CD4-positive, alpha-beta memory T cell (primary cell): Measurements from ENCODE around the gene RANBP10. TPM values are rescaled to one million over a fixed set of nuclear protein-coding genes. Genes with fewer than 3 reads are reported as not detected.
A peak's percentile ranks its signal among the peaks of the same experiment; 100 is the strongest.

Experiments used
- CTCF ChIA-PET: fragments of 350-600 bp; sonication (Branson Sonifier 250); formaldehyde crosslinking; loops from one replicate; lab custom pipeline; 2021; ENCODE audit warnings: inconsistent platforms; ENCODE audit not compliant: partially characterized antibody; lab: Charles Lee
- POLR2A ChIA-PET: fragments of 350-600 bp; sonication (Branson Sonifier 250); formaldehyde crosslinking; loops from one replicate; lab custom pipeline; 2021; ENCODE audit not compliant: partially characterized antibody; lab: Charles Lee
- DNase-seq, 5 donors: peaks; one replicate each; pipeline versions ENCODE4 v3.0.0 to v3.0.0-alpha.2; 2020 to 2022; ENCODE audit warnings: mixed read lengths in 1 of 5
- H3K27ac ChIP-seq: one replicate; pipeline ENCODE4 v1.7.0; 2013; ENCODE audit warnings: low read depth, low read length
- H3K27me3 ChIP-seq: 2 replicates; pipeline ENCODE4 v1.7.0; 2013; ENCODE audit warnings: mild to moderate bottlenecking, low read length, moderate library complexity; ENCODE audit not compliant: insufficient read depth
- H3K36me3 ChIP-seq: 2 replicates; pipeline ENCODE4 v1.7.0; 2013; ENCODE audit warnings: mild to moderate bottlenecking, low read length, moderate library complexity; ENCODE audit not compliant: insufficient read depth
- H3K4me1 ChIP-seq: 2 replicates; pipeline ENCODE4 v1.7.0; 2013; ENCODE audit warnings: mild to moderate bottlenecking, low read length, moderate library complexity; ENCODE audit not compliant: insufficient read depth
- H3K4me3 ChIP-seq, 2 donors: one replicate each; pipeline ENCODE4 v1.7.0; 2013; ENCODE audit warnings: low read length in 2 of 2, mild to moderate bottlenecking in 1 of 2
- H3K9me3 ChIP-seq, 2 donors: one replicate each; pipeline ENCODE4 v1.7.0; 2013; ENCODE audit warnings: low read length in 2 of 2, control low read depth in 1 of 2; ENCODE audit not compliant: control insufficient read depth in 1 of 2
- H3K27ac Mint-ChIP-seq, 7 donors: one replicate each; pipeline ENCODE4 v1.8.0; 2020 to 2021; ENCODE audit warnings: mixed read lengths in 7 of 7, mild to moderate bottlenecking in 6 of 7, inconsistent platforms in 3 of 7, moderate library complexity in 3 of 7
- H3K27me3 Mint-ChIP-seq, 2 donors: one replicate each; pipeline ENCODE4 v1.8.0; 2020 to 2021; ENCODE audit warnings: mixed read lengths in 2 of 2
- H3K36me3 Mint-ChIP-seq, 2 donors: one replicate each; pipeline ENCODE4 v1.8.0; 2020 to 2021; ENCODE audit warnings: mixed read lengths in 2 of 2, inconsistent platforms in 1 of 2, mild to moderate bottlenecking in 1 of 2
- H3K4me1 Mint-ChIP-seq, 4 donors: one replicate each; pipeline ENCODE4 v1.8.0; 2020 to 2021; ENCODE audit warnings: mixed read lengths in 4 of 4, mild to moderate bottlenecking in 1 of 4
- H3K4me3 Mint-ChIP-seq, 8 donors: one replicate each; pipeline ENCODE4 v1.8.0; 2020 to 2021; ENCODE audit warnings: mixed read lengths in 8 of 8, mild to moderate bottlenecking in 7 of 8, moderate library complexity in 6 of 8, inconsistent platforms in 3 of 8
- H3K9me3 Mint-ChIP-seq, 8 donors: one replicate each; pipeline ENCODE4 v1.8.0; 2020 to 2021; ENCODE audit warnings: mixed read lengths in 8 of 8, mild to moderate bottlenecking in 5 of 8, inconsistent platforms in 3 of 8, moderate library complexity in 1 of 8
- intact Hi-C: fragments of 100-400 bp; cut with micrococcal nuclease; formaldehyde crosslinking; loops from one replicate; pipeline ENCODE4 v1.15.1; 2023
- polyA plus RNA-seq, 2 donors: library from polyadenylated mRNA; unstranded; fragments of 300-500 nt; fragmentation: Illumina TruSeq; gene quantifications; one replicate each; pipeline ENCODE4 v1.2.3, GENCODE V29; 2021
- total RNA-seq, 2 experiments: library from RNA; stranded (reverse); gene quantifications; one replicate each; pipeline ENCODE4 v1.2.3, GENCODE V29; 2021

Gene RANBP10
- total and polyA plus RNA-seq, 4 experiments from 2014 or later, result 7.1 to 27.8 (median 20.1) TPM

DNA sequence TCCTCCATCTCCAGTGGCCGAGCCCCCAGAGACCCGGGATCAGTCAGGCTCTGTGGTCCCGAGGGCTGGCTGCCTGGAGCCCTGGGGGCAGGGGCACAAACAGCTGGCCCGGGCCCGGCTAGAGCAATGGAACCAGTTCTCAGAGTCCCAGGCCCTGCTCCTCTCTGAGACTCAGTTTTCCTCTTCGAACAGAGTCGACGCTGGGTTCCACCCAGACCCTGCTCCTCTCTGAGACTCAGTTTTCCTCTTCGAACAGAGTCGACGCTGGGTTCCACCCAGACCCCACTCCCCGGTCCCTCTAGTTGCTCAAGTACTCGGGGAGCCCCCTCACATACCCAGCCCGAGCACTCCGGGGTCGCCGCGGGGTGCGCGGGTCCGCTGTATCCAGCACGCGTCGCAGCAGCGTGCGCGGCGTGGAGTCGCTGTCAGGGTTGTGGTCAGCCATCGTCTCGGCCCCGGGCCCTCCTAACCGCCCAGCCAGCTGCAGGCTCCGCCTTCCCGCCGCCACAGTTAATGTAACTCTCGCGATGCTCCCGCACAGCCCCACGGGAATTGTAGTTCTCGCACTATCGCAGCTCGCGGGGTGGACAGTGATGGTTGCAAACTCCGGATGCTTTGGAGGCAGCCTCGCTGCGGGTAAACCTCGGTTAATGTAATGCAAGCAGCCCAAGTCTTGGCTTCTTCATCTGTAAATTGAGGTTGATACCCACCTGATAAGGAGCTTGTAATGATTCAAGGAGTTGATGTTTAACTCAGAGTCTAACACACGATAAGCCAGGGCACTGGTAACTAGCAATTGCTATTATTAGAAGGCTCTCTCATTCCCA is 27.3 kb upstream of the RANBP10 start:
- DNase-seq, result peak; percentile 90 to 94 (median 91)
- Histone ChIP-seq H3K27ac (peak overlapping the region; percentile 60), H3K4me1 (peaks cover 16% of the 10 kb centered on the region), H3K27me3 (no peaks in the 10 kb centered on the region), H3K36me3 (peaks cover 31% of the 10 kb centered on the region), H3K4me3 (peak overlapping the region; percentile 53 to 74), H3K9me3 (no peaks in the 10 kb centered on the region)
- intact Hi-C loops, result loop anchor here (1.0 kb wide), 3 partner anchors 9 to 27 kb away; partner anchors contain the start of genes NUTF2, RANBP10, THAP11 and TSNAXIP1
- Mint-ChIP-seq H3K9me3 (no peaks in the 10 kb centered on the region), H3K4me1 (peaks cover 10 to 21% (median 15%) of the 10 kb centered on the region in 4 donors), H3K4me3 (peak overlapping the region; percentile 87 to 95 (median 91)), H3K27me3 (no peaks in the 10 kb centered on the region), H3K27ac (peak overlapping the region; percentile 80 to 91 (median 85)), H3K36me3 (peaks cover 4 to 33% of the 10 kb centered on the region in 2 donors)
- CTCF ChIA-PET, result interaction anchor here (0.6 to 2.5 kb wide), 8 partner anchors 11 to 312 kb away, joined by 3 to 17 read pairs (median 4); partner anchors contain the start of genes RANBP10 and TSNAXIP1
- POLR2A ChIA-PET, result interaction anchor here (0.5 to 5.6 kb wide), 14 partner anchors 8 to 352 kb away, joined by 3 to 60 read pairs (median 5); partner anchors contain the start of genes ATP6V0D1, CARMIL2, CTCF and EDC4

DNA sequence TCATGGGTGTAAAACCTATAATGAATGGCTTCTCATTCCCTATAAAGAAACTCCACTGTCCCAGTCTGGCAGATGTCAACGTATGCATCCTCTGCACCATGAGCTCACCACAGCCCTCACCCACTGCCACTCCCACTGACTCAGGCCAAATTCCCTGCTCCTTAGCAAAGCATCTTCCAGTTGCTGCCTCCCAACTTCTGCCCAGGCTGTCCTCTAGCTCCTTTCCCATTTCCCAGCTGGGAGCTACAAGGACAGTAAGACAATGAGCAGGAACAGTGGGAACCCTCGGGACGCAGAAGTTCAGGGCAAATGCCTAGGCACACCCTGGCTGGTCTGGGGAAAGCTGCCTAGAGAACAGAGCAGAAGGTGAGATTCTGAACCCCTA is 26.7 kb upstream of the RANBP10 start:
- Histone ChIP-seq H3K4me1 (peaks cover 16% of the 10 kb centered on the region), H3K4me3 (peak overlapping the region; percentile 53 to 74), H3K27ac (peak overlapping the region; percentile 60), H3K27me3 (no peaks in the 10 kb centered on the region), H3K9me3 (no peaks in the 10 kb centered on the region), H3K36me3 (peaks cover 31% of the 10 kb centered on the region)
- POLR2A ChIA-PET, result interaction anchor here (0.5 to 5.6 kb wide), 9 partner anchors 12 to 352 kb away, joined by 4 to 60 read pairs (median 8); partner anchors contain the start of genes ATP6V0D1, CARMIL2, CTCF and NUTF2
- no peaks in the 10 kb centered on the region for H3K9me3 Mint-ChIP-seq
- intact Hi-C loops, result loop anchor here (1.0 kb wide), 3 partner anchors 9 to 27 kb away; partner anchors contain the start of genes NUTF2, RANBP10, THAP11 and TSNAXIP1
- H3K27me3 Mint-ChIP-seq, result no peaks in the 10 kb centered on the region
- H3K36me3 Mint-ChIP-seq, result peaks cover 4 to 39% of the 10 kb centered on the region in 2 donors
- H3K27ac Mint-ChIP-seq, result peak overlapping the region in 5 of 7 donors; percentile 32 to 84 (median 57)
- peak overlapping the region; percentile 87 to 95 (median 91) for H3K4me3 Mint-ChIP-seq
- CTCF ChIA-PET, result interaction anchor here (0.9 to 2.5 kb wide), 6 partner anchors 12 to 312 kb away, joined by 3 to 17 read pairs (median 6); partner anchors contain the start of genes RANBP10 and TSNAXIP1
- peaks cover 10 to 21% (median 15%) of the 10 kb centered on the region in 4 donors for H3K4me1 Mint-ChIP-seq
- no peak for DNase-seq

DNA sequence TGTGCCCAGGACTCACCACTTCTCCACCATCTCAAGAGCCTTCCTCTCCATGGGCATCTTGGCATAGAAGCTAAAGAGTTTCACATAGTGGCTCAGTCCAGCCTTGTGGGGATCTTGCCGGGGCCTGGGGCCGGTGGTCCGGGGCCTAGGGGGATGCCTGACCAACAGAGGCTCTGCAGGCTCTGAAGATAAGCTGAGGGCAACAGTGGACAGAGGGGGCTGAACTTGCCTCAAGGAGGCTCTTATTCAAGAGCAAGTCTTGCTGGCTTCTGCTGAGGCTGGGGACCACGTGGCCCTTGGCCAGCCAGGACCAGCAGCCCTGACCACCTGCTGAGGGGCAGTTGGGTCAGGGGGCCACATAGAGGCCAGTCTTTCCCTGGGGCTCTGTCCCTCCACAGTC is 22.3 kb upstream of the RANBP10 start:
- intact Hi-C loops, result no loop called here
- Mint-ChIP-seq H3K4me1 (peaks cover 7 to 16% (median 10%) of the 10 kb centered on the region in 4 donors), H3K27ac (no peak overlapping the region), H3K4me3 (no peak overlapping the region), H3K27me3 (no peaks in the 10 kb centered on the region), H3K9me3 (no peaks in the 10 kb centered on the region), H3K36me3 (peaks cover 4 to 45% of the 10 kb centered on the region in 2 donors)
- Histone ChIP-seq H3K9me3 (no peaks in the 10 kb centered on the region), H3K36me3 (peaks cover 31% of the 10 kb centered on the region), H3K27ac (no peak overlapping the region), H3K27me3 (no peaks in the 10 kb centered on the region), H3K4me1 (peaks cover 10% of the 10 kb centered on the region), H3K4me3 (no peak overlapping the region)
- POLR2A ChIA-PET, result interaction anchor here (1.6 kb wide), 1 partner anchor 18 kb away, joined by 4 read pairs; no protein-coding TSS in a partner anchor
- DNase-seq, result no peak
- CTCF ChIA-PET, result interaction anchor here (4.3 kb wide), 1 partner anchor 13 kb away, joined by 25 read pairs; no protein-coding TSS in a partner anchor

DNA sequence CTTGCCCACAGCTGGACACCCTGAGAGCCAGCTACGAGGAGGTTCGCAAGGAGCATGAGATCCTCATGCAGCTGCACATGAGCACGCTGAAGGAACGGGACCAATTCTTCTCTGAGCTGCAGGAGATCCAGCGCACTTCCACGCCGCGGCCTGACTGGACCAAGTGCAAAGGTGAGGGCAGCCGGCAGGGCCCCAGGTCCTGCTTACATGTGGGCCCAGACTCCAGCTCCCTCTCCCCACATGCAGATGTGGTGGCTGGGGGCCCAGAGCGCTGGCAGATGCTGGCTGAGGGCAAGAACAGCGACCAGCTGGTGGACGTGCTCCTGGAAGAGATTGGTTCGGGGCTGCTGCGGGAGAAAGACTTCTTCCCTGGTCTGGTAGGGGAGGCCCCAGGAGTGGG is 19.5 kb upstream of the RANBP10 start:
- intact Hi-C loops, result no loop called here
- Histone ChIP-seq H3K36me3 (peaks cover 19% of the 10 kb centered on the region), H3K9me3 (no peaks in the 10 kb centered on the region), H3K27me3 (no peaks in the 10 kb centered on the region), H3K4me3 (no peak overlapping the region), H3K4me1 (no peaks in the 10 kb centered on the region), H3K27ac (no peak overlapping the region)
- ChIA-PET CTCF (interaction anchor here (1.2 to 4.3 kb wide), 2 partner anchors 10 to 58 kb away, joined by 3 to 25 read pairs; no protein-coding TSS in a partner anchor), POLR2A (interaction anchor here (1.2 to 1.7 kb wide), 2 partner anchors 10 to 20 kb away, joined by 3 to 4 read pairs; no protein-coding TSS in a partner anchor)
- Mint-ChIP-seq H3K27ac (no peak overlapping the region), H3K36me3 (peaks cover 4 to 35% of the 10 kb centered on the region in 2 donors), H3K4me3 (no peak overlapping the region), H3K4me1 (no peaks in the 10 kb centered on the region), H3K9me3 (no peaks in the 10 kb centered on the region), H3K27me3 (no peaks in the 10 kb centered on the region)
- no peak for DNase-seq

DNA sequence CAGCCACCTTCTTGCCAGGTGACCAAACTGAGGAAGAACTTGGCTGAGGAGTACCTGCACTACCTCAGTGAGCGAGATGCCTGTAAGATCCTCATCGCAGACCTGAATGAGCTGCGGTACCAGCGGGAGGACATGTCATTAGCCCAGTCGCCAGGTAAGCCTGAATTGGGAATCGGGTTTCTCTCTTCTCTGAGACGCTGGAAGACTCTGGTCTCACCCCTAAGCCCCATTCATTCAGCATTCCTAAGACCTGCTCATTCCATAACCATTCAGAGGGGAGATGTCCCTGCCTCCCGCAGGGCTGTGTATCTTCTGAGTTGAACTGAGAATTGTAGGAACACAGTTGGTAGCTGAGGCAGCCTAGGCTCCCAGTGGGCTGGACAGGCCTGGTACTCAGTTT is 18.8 kb upstream of the RANBP10 start:
- no peak overlapping the region for H3K27ac ChIP-seq
- Mint-ChIP-seq H3K27ac (peak overlapping the region in 2 of 7 donors; percentile 8 to 22), H3K27me3 (no peaks in the 10 kb centered on the region), H3K9me3 (no peaks in the 10 kb centered on the region), H3K4me1 (no peaks in the 10 kb centered on the region), H3K4me3 (no peak overlapping the region), H3K36me3 (peaks cover 4 to 28% of the 10 kb centered on the region in 2 donors)
- CTCF ChIA-PET, result interaction anchor here (1.2 to 4.3 kb wide), 2 partner anchors 9 to 59 kb away, joined by 3 to 25 read pairs; no protein-coding TSS in a partner anchor
- POLR2A ChIA-PET, result no interaction called here
- peaks cover 12% of the 10 kb centered on the region for H3K36me3 ChIP-seq
- no peaks in the 10 kb centered on the region for H3K9me3 ChIP-seq
- no peaks in the 10 kb centered on the region for H3K27me3 ChIP-seq
- no peaks in the 10 kb centered on the region for H3K4me1 ChIP-seq
- no peak for DNase-seq
- intact Hi-C loops, result no loop called here
- no peak overlapping the region for H3K4me3 ChIP-seq

DNA sequence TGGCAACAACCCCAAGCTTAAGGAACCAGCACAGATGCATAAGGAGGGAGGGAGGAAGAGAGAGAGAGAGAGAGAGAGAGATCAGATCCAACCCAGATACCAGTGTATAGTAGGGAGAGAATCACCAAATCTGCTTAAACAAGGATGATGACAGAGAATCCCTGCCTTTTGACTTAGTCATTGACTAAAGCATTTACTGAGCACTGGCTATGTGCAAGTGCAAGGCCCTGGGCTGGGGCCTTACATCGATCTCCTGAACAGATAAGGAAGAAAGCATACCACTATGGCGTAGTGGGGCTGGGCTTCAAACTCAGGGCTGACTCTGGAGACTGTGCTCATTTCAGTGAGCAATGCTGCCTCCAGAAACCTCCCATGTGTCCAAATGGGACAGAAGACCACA is 16.2 kb upstream of the RANBP10 start:
- no peaks in the 10 kb centered on the region for H3K4me1 Mint-ChIP-seq
- H3K4me3 Mint-ChIP-seq, result no peak overlapping the region
- H3K9me3 ChIP-seq, result no peaks in the 10 kb centered on the region
- H3K36me3 ChIP-seq, result no peaks in the 10 kb centered on the region
- ChIA-PET CTCF (no interaction called here), POLR2A (no interaction called here)
- H3K27ac ChIP-seq, result no peak overlapping the region
- no peaks in the 10 kb centered on the region for H3K27me3 ChIP-seq
- no peak for DNase-seq
- no peaks in the 10 kb centered on the region for H3K27me3 Mint-ChIP-seq
- H3K36me3 Mint-ChIP-seq, result peaks cover 0 to 4% of the 10 kb centered on the region in 2 donors
- H3K4me1 ChIP-seq, result no peaks in the 10 kb centered on the region
- no peak overlapping the region for H3K4me3 ChIP-seq
- no peak overlapping the region for H3K27ac Mint-ChIP-seq
- H3K9me3 Mint-ChIP-seq, result no peaks in the 10 kb centered on the region
- intact Hi-C loops, result no loop called here
